Lung (tissue), 12 donors: ENCODE data around the gene DCP1A. TPM values are rescaled to one million over a fixed set of nuclear protein-coding genes. Genes with fewer than 3 reads are reported as not detected.

ENCODE experiments used
- ATAC-seq: fragments of 200-7000 bp; cut with Tn5 transposase; one replicate; pipeline ENCODE4 v1.9.1; 2020; ENCODE audit warnings: moderate number of reproducible peaks; ENCODE audit not compliant: insufficient read depth, low FRiP score
- DNase-seq, 3 donors: peaks; one replicate each; pipeline ENCODE4 v3.0.0-alpha.2; 2013 to 2017
- H3K27ac ChIP-seq, 2 donors: one replicate each; pipeline ENCODE4 v1.5.1; 2013; ENCODE audit warnings: mild to moderate bottlenecking in 2 of 2, moderate library complexity in 2 of 2, control low read depth in 1 of 2, inconsistent platforms in 1 of 2, low read depth in 1 of 2, low read length in 1 of 2
- H3K27me3 ChIP-seq, 3 donors: one replicate each; pipeline ENCODE4 v1.5.1; 2013; ENCODE audit warnings: low read length in 2 of 3; ENCODE audit not compliant: control insufficient read depth in 3 of 3, insufficient read depth in 3 of 3
- H3K36me3 ChIP-seq, 4 donors: one replicate each; pipeline ENCODE4 v1.5.1; 2013; ENCODE audit warnings: low read length in 4 of 4, mild to moderate bottlenecking in 1 of 4, moderate library complexity in 1 of 4; ENCODE audit not compliant: control insufficient read depth in 4 of 4, insufficient read depth in 4 of 4
- H3K4me1 ChIP-seq, 5 donors: one replicate each; pipeline ENCODE4 v1.5.1; 2013; ENCODE audit warnings: low read length in 5 of 5, mild to moderate bottlenecking in 2 of 5, moderate library complexity in 1 of 5; ENCODE audit not compliant: control insufficient read depth in 5 of 5, insufficient read depth in 5 of 5
- H3K4me3 ChIP-seq: one replicate; pipeline ENCODE4 v1.5.1; 2013; ENCODE audit warnings: mild to moderate bottlenecking, control low read depth, moderate library complexity
- H3K9ac ChIP-seq, 2 donors: one replicate each; pipeline ENCODE4 v1.5.1; 2013; ENCODE audit warnings: low read length in 2 of 2, control low read depth in 1 of 2; ENCODE audit not compliant: insufficient read depth in 1 of 2
- H3K9me3 ChIP-seq, 4 donors: one replicate each; pipeline ENCODE4 v1.5.1; 2013; ENCODE audit warnings: low read length in 3 of 4, mild to moderate bottlenecking in 1 of 4, moderate library complexity in 1 of 4; ENCODE audit not compliant: control insufficient read depth in 4 of 4, insufficient read depth in 3 of 4
- CTCF ChIP-seq: IDR thresholded peaks from 2 replicates; pipeline ENCODE4 v1.5.1; 2012; ENCODE audit warnings: mild to moderate bottlenecking; ENCODE audit errors: control extremely low read depth, extremely low read depth
- WGBS, 2 donors: extraction: QIAGEN DNeasy Blood & Tissue Kit; methylation state at CpG; one replicate each; pipeline ENCODE4 v1.1.7; 2013; 5-methylcytosine and 5-hydroxymethylcytosine counted together
- polyA plus RNA-seq, 2 donors: library from polyadenylated mRNA; stranded (reverse); fragments of 200-250 nt; gene quantifications; one replicate each; pipeline ENCODE4 v1.2.1, GENCODE V29; 2013
- total RNA-seq, 2 donors: library from RNA; depleted of rRNA in 1 of 2; stranded (reverse); fragments of >200 nt in 1 of 2; gene quantifications; one replicate each; pipeline ENCODE4 v1.2.1, GENCODE V29; 2014 to 2021
- donor health status: control.
- donor health status: control.
- donor health status: Bipolar disorder and iron deficiency.
- donor health status: healthy.
- donor health status: DM: yes; HTN: yes; CAD: no.

The DCP1A gene
- total and polyA plus RNA-seq, 4 donors = 5.9 to 29.3 (median 14.9) TPM

GRCh38 chr3:53287131-53287629, 60.2 kb downstream of the DCP1A start:
- H3K27ac ChIP-seq = no peak overlapping the region
- WGBS, 2 donors = 71 to 78% methylated on average over 4 of the region's 4 CpGs

GRCh38 chr3:53286727-53287126, 60.6 kb downstream of the DCP1A start:
- Histone ChIP-seq H3K27me3 (no peaks in the 10 kb centered on the region), H3K9ac (no peak overlapping the region), H3K27ac (no peak overlapping the region), H3K36me3 (peaks cover 11 to 30% (median 17%) of the 10 kb centered on the region in 4 donors), H3K9me3 (no peaks in the 10 kb centered on the region), H3K4me1 (no peaks in the 10 kb centered on the region), H3K4me3 (no peak overlapping the region)
- 73 to 85% methylated on average over 1 of the region's 1 CpG for WGBS, 2 donors
- no peak for ATAC-seq
- no peak for DNase-seq
- no peak for TF ChIP-seq CTCF

More at GRCh38 chr3:53287131-53287629, 60.2 kb downstream of the DCP1A start:
- no peak for DNase-seq
- peaks cover 15 to 30% (median 20%) of the 10 kb centered on the region in 4 donors for H3K36me3 ChIP-seq
- H3K9me3 ChIP-seq = no peaks in the 10 kb centered on the region
- no peak overlapping the region for H3K9ac ChIP-seq
- no peak overlapping the region for H3K4me3 ChIP-seq
- no peaks in the 10 kb centered on the region for H3K27me3 ChIP-seq
- no peak for TF ChIP-seq CTCF
- no peaks in the 10 kb centered on the region for H3K4me1 ChIP-seq
- no peak for ATAC-seq

- no peak for ATAC-seq
- Histone ChIP-seq H3K4me1 (no peaks in the 10 kb centered on the region), H3K27me3 (no peaks in the 10 kb centered on the region), H3K36me3 (peaks cover 6 to 17% (median 12%) of the 10 kb centered on the region in 4 donors), H3K27ac (no peak overlapping the region), H3K9ac (no peak overlapping the region), H3K9me3 (no peaks in the 10 kb centered on the region), H3K4me3 (no peak overlapping the region)
- TF ChIP-seq CTCF = no peak
- WGBS, 2 donors = 90 to 92% methylated on average over 8 of the region's 8 CpGs
- no peak for DNase-seq
Observed at GRCh38 chr3:53282581-53282980, 64.8 kb downstream of the DCP1A start.

GRCh38 chr3:53278667-53279066, 68.7 kb downstream of the DCP1A start:
- DNase-seq = no peak
- no peak overlapping the region for H3K9ac ChIP-seq
- peaks cover 0 to 15% (median 5%) of the 10 kb centered on the region in 5 donors for H3K4me1 ChIP-seq
- TF ChIP-seq CTCF = no peak
- WGBS, 2 donors = 82 to 88% methylated on average over 4 of the region's 4 CpGs
- no peak overlapping the region for H3K27ac ChIP-seq
- no peak for ATAC-seq
- peaks cover 0 to 5% (median under 1%) of the 10 kb centered on the region in 4 donors for H3K36me3 ChIP-seq
- H3K9me3 ChIP-seq = no peaks in the 10 kb centered on the region
- no peaks in the 10 kb centered on the region for H3K27me3 ChIP-seq
- H3K4me3 ChIP-seq = no peak overlapping the region
